ENCODE data around the gene POP4. TPM values are rescaled to one million over a fixed set of nuclear protein-coding genes. Genes with fewer than 3 reads are reported as not detected.

POP4 gene
- total RNA-seq, 1 donor from 2014 or later = 37.9 TPM

- TF ChIP-seq, protein P1, sequence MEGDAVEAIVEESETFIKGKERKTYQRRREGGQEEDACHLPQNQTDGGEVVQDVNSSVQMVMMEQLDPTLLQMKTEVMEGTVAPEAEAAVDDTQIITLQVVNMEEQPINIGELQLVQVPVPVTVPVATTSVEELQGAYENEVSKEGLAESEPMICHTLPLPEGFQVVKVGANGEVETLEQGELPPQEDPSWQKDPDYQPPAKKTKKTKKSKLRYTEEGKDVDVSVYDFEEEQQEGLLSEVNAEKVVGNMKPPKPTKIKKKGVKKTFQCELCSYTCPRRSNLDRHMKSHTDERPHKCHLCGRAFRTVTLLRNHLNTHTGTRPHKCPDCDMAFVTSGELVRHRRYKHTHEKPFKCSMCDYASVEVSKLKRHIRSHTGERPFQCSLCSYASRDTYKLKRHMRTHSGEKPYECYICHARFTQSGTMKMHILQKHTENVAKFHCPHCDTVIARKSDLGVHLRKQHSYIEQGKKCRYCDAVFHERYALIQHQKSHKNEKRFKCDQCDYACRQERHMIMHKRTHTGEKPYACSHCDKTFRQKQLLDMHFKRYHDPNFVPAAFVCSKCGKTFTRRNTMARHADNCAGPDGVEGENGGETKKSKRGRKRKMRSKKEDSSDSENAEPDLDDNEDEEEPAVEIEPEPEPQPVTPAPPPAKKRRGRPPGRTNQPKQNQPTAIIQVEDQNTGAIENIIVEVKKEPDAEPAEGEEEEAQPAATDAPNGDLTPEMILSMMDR (IDR thresholded peaks at IDR 0.05; ENCODE audit: partially characterized antibody, unreplicated experiment) = no peak
- no peak for DNase-seq
- Mint-ChIP-seq H3K4me1 (ENCODE audit: low read depth, unreplicated experiment) (peaks cover 11% of the 10 kb centered on the region), H3K9me3 (ENCODE audit: unreplicated experiment) (no peaks in the 10 kb centered on the region), H3K27me3 (ENCODE audit: unreplicated experiment) (no peaks in the 10 kb centered on the region), H3K27ac (ENCODE audit: unreplicated experiment) (no peak overlapping the region), H3K36me3 (ENCODE audit: unreplicated experiment) (no peaks in the 10 kb centered on the region), H3K4me3 (ENCODE audit: unreplicated experiment) (no peak overlapping the region)
These were observed 34.9 kb upstream of the POP4 start for GRCh38 chr19:29571181-29571580.

DNA sequence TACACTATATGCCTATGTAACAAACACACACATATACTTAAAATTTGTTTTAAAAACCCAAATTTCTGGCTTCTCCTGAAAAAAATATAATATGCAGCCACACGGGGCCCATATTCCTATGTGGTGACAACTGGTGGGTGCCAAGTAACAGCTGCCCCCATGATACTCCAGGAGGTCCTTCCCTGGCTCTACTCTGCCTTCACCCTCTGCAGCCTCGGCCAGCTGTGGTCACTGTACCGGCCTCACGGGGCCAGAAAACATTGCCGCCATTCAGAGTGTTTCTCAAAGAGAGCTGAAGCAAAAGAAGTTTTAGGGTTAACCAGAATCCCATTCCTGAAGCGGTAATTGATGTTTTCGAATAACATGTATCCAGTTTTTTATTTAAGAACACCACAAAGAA lies 32.6 kb upstream of the POP4 start:
- Mint-ChIP-seq H3K9me3 (ENCODE audit: unreplicated experiment) (no peaks in the 10 kb centered on the region), H3K27ac (ENCODE audit: unreplicated experiment) (no peak overlapping the region), H3K27me3 (ENCODE audit: unreplicated experiment) (peaks cover 3% of the 10 kb centered on the region), H3K4me1 (ENCODE audit: low read depth, unreplicated experiment) (peaks cover 18% of the 10 kb centered on the region), H3K4me3 (ENCODE audit: unreplicated experiment) (no peak overlapping the region), H3K36me3 (ENCODE audit: unreplicated experiment) (no peaks in the 10 kb centered on the region)
- no peak for DNase-seq
- TF ChIP-seq, protein P1 (IDR thresholded peaks at IDR 0.05; ENCODE audit: partially characterized antibody, unreplicated experiment) = no peak

DNA sequence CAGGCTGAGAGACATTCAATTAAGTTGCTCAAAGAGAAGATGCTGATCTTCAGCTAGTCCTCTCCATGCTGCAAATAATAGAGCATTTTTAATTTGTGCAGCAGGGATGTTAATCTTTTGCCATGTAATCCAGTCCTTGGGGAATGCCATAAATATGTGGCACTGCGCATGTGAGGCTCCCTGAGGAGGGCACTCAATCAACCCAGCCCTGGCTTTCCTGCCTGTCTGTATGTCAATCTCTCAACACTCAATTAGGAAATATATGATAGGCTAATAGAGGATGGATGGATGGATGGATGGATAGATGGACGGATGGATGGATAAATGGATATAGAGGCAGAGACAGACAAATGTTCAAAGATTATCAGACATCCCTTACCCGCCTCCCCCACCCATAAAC lies 31.6 kb upstream of the POP4 start:
- H3K36me3 Mint-ChIP-seq (ENCODE audit: unreplicated experiment) = no peaks in the 10 kb centered on the region
- TF ChIP-seq, protein P1 (IDR thresholded peaks at IDR 0.05; ENCODE audit: partially characterized antibody, unreplicated experiment) = no peak
- peaks cover 3% of the 10 kb centered on the region for H3K27me3 Mint-ChIP-seq (ENCODE audit: unreplicated experiment)
- no peak for DNase-seq
- no peak overlapping the region for H3K4me3 Mint-ChIP-seq (ENCODE audit: unreplicated experiment)
- H3K27ac Mint-ChIP-seq (ENCODE audit: unreplicated experiment) = no peak overlapping the region
- peaks cover 18% of the 10 kb centered on the region for H3K4me1 Mint-ChIP-seq (ENCODE audit: low read depth, unreplicated experiment)
- no peaks in the 10 kb centered on the region for H3K9me3 Mint-ChIP-seq (ENCODE audit: unreplicated experiment)

GRCh38 chr19:29576046-29576606 lies 30.0 kb upstream of the POP4 start:
- Mint-ChIP-seq H3K4me3 (ENCODE audit: unreplicated experiment) (no peak overlapping the region), H3K36me3 (ENCODE audit: unreplicated experiment) (peaks cover under 1% of the 10 kb centered on the region)

More at GRCh38 chr19:29576046-29576606, 30.0 kb upstream of the POP4 start:
- Mint-ChIP-seq H3K4me1 (ENCODE audit: low read depth, unreplicated experiment) (peaks cover 18% of the 10 kb centered on the region), H3K27ac (ENCODE audit: unreplicated experiment) (no peak overlapping the region), H3K27me3 (ENCODE audit: unreplicated experiment) (peaks cover 6% of the 10 kb centered on the region), H3K9me3 (ENCODE audit: unreplicated experiment) (no peaks in the 10 kb centered on the region)
- no peak for DNase-seq
- TF ChIP-seq, protein P1 (IDR thresholded peaks at IDR 0.05; ENCODE audit: partially characterized antibody, unreplicated experiment) = no peak
